NCI-H1694 treated with DMSO at 0.1 percent for 48 hours (cell line): ENCODE results near the gene FZD1.
"Not testable (repeated sequence)": the region's sequence is repeated elsewhere in the genome, so short reads cannot be mapped to it uniquely, and the experiment has no call there.

Experiments
- DNase-seq: peaks from one replicate; lab custom pipeline; 2025; lab: John Stamatoyannopoulos, UW

FZD1 gene

GRCh38 chr7:91297939-91298338 is 33.7 kb downstream of the FZD1 start:
- DNase-seq: no peak

GRCh38 chr7:91299952-91300775 is 35.9 kb downstream of the FZD1 start:
- no peak for DNase-seq

GRCh38 chr7:91302794-91303193 is 38.6 kb downstream of the FZD1 start:
- DNase-seq: no peak

GRCh38 chr7:91306266-91306665 is 42.0 kb downstream of the FZD1 start:
- no peak for DNase-seq

- DNase-seq: no peak
Measured at GRCh38 chr7:91307467-91307866, 43.2 kb downstream of the FZD1 start.

- not testable (repeated sequence) for DNase-seq
Measured at GRCh38 chr7:91308191-91308590, 44.0 kb downstream of the FZD1 start.

GRCh38 chr7:91310830-91311460 is 46.7 kb downstream of the FZD1 start:
- no peak for DNase-seq

- no peak for DNase-seq
Measured at GRCh38 chr7:91311839-91312238, 47.6 kb downstream of the FZD1 start.

- no peak for DNase-seq
Measured at GRCh38 chr7:91313113-91313512, 48.9 kb downstream of the FZD1 start.

GRCh38 chr7:91314591-91315323 is 50.5 kb downstream of the FZD1 start:
- DNase-seq: no peak

- DNase-seq: no peak
Measured at GRCh38 chr7:91316426-91316825, 52.2 kb downstream of the FZD1 start.

GRCh38 chr7:91319351-91319750 is 55.1 kb downstream of the FZD1 start:
- DNase-seq: no peak

GRCh38 chr7:91320366-91321078 is 56.3 kb downstream of the FZD1 start:
- no peak for DNase-seq
